CD4-positive, alpha-beta memory T cell (primary cell): ENCODE results near the gene EIF2D. TPM values are rescaled to one million over a fixed set of nuclear protein-coding genes. Genes with fewer than 3 reads are reported as not detected.

Experiments
- CTCF ChIA-PET: fragments of 350-600 bp; sonication (Branson Sonifier 250); formaldehyde crosslinking; loops from one replicate; lab custom pipeline; 2021; ENCODE audit warnings: inconsistent platforms; ENCODE audit not compliant: partially characterized antibody; lab: Charles Lee
- POLR2A ChIA-PET: fragments of 350-600 bp; sonication (Branson Sonifier 250); formaldehyde crosslinking; loops from one replicate; lab custom pipeline; 2021; ENCODE audit not compliant: partially characterized antibody; lab: Charles Lee
- DNase-seq, 5 donors: peaks; one replicate each; pipeline versions ENCODE4 v3.0.0 to v3.0.0-alpha.2; 2020 to 2022; ENCODE audit warnings: mixed read lengths in 1 of 5
- H3K27ac ChIP-seq: one replicate; pipeline ENCODE4 v1.7.0; 2013; ENCODE audit warnings: low read depth, low read length
- H3K27me3 ChIP-seq: 2 replicates; pipeline ENCODE4 v1.7.0; 2013; ENCODE audit warnings: mild to moderate bottlenecking, low read length, moderate library complexity; ENCODE audit not compliant: insufficient read depth
- H3K36me3 ChIP-seq: 2 replicates; pipeline ENCODE4 v1.7.0; 2013; ENCODE audit warnings: mild to moderate bottlenecking, low read length, moderate library complexity; ENCODE audit not compliant: insufficient read depth
- H3K4me1 ChIP-seq: 2 replicates; pipeline ENCODE4 v1.7.0; 2013; ENCODE audit warnings: mild to moderate bottlenecking, low read length, moderate library complexity; ENCODE audit not compliant: insufficient read depth
- H3K4me3 ChIP-seq, 2 donors: one replicate each; pipeline ENCODE4 v1.7.0; 2013; ENCODE audit warnings: low read length in 2 of 2, mild to moderate bottlenecking in 1 of 2
- H3K9me3 ChIP-seq, 2 donors: one replicate each; pipeline ENCODE4 v1.7.0; 2013; ENCODE audit warnings: low read length in 2 of 2, control low read depth in 1 of 2; ENCODE audit not compliant: control insufficient read depth in 1 of 2
- H3K27ac Mint-ChIP-seq, 7 donors: one replicate each; pipeline ENCODE4 v1.8.0; 2020 to 2021; ENCODE audit warnings: mixed read lengths in 7 of 7, mild to moderate bottlenecking in 6 of 7, inconsistent platforms in 3 of 7, moderate library complexity in 3 of 7
- H3K27me3 Mint-ChIP-seq, 2 donors: one replicate each; pipeline ENCODE4 v1.8.0; 2020 to 2021; ENCODE audit warnings: mixed read lengths in 2 of 2
- H3K36me3 Mint-ChIP-seq, 2 donors: one replicate each; pipeline ENCODE4 v1.8.0; 2020 to 2021; ENCODE audit warnings: mixed read lengths in 2 of 2, inconsistent platforms in 1 of 2, mild to moderate bottlenecking in 1 of 2
- H3K4me1 Mint-ChIP-seq, 4 donors: one replicate each; pipeline ENCODE4 v1.8.0; 2020 to 2021; ENCODE audit warnings: mixed read lengths in 4 of 4, mild to moderate bottlenecking in 1 of 4
- H3K4me3 Mint-ChIP-seq, 8 donors: one replicate each; pipeline ENCODE4 v1.8.0; 2020 to 2021; ENCODE audit warnings: mixed read lengths in 8 of 8, mild to moderate bottlenecking in 7 of 8, moderate library complexity in 6 of 8, inconsistent platforms in 3 of 8
- H3K9me3 Mint-ChIP-seq, 8 donors: one replicate each; pipeline ENCODE4 v1.8.0; 2020 to 2021; ENCODE audit warnings: mixed read lengths in 8 of 8, mild to moderate bottlenecking in 5 of 8, inconsistent platforms in 3 of 8, moderate library complexity in 1 of 8
- intact Hi-C: fragments of 100-400 bp; cut with micrococcal nuclease; formaldehyde crosslinking; loops from one replicate; pipeline ENCODE4 v1.15.1; 2023
- polyA plus RNA-seq, 2 donors: library from polyadenylated mRNA; unstranded; fragments of 300-500 nt; fragmentation: Illumina TruSeq; gene quantifications; one replicate each; pipeline ENCODE4 v1.2.3, GENCODE V29; 2021
- total RNA-seq, 2 experiments: library from RNA; stranded (reverse); gene quantifications; one replicate each; pipeline ENCODE4 v1.2.3, GENCODE V29; 2021

EIF2D gene
- total and polyA plus RNA-seq, 4 experiments from 2014 or later, result 33.5 to 54.5 (median 46.2) TPM

DNA sequence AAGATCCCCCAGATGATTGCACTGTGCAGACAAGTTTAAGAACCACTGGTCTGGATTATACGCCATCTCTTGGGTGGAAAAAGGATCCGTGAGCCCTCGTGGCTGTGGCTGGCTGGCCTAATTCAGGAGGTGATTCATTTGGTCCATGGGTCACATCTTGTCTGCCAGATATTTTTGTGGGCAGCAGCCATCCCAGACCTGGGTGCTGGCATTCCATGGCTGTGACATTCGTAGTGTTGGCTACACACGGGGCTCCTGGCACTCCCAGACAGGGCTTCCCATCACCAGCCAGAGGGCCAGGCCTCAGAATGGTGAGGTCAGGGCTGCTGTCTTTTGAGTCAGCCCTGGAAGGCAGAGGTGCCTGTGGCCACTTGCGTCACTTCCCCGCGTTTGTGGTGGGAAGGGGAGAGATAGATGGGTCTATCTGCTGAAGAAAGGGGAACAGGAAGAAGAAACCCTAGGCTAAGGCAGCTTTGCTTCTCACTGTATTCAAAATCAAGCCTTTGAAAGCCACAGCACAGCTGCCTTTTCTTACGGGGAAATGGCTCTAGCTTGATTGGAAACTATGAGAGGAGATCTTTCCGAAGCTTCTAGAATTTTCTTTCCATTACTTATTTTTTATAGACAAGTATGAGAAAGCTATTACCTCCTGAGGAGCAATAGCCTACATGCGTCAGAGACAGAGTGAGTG, 32.4 kb downstream of the EIF2D start:
- peaks cover 27% of the 10 kb centered on the region for H3K36me3 ChIP-seq
- Mint-ChIP-seq H3K27ac (peak overlapping the region; percentile 93 to 99 (median 97)), H3K9me3 (peaks cover 0 to 5% (median 0%) of the 10 kb centered on the region in 8 donors), H3K4me3 (peak overlapping the region; percentile 62 to 86 (median 78)), H3K27me3 (no peaks in the 10 kb centered on the region), H3K4me1 (peaks cover 79 to 94% (median 87%) of the 10 kb centered on the region in 4 donors), H3K36me3 (peaks cover 35 to 72% of the 10 kb centered on the region in 2 donors)
- H3K27me3 ChIP-seq, result no peaks in the 10 kb centered on the region
- H3K9me3 ChIP-seq, result no peaks in the 10 kb centered on the region
- POLR2A ChIA-PET, result interaction anchor here (0.9 to 19.2 kb wide), 8 partner anchors 20 to 115 kb away, joined by 3 to 786 read pairs (median 4); partner anchors contain the start of genes DYRK3, IKBKE and RASSF5
- intact Hi-C loops, result loop anchor here (1.0 kb wide), 1 partner anchor 24 kb away; no protein-coding TSS in a partner anchor
- H3K27ac ChIP-seq, result peak overlapping the region; percentile 89
- DNase-seq, result peak; percentile 81 to 98 (median 83)
- peaks cover 99% of the 10 kb centered on the region for H3K4me1 ChIP-seq
- peak overlapping the region; percentile 11 to 37 for H3K4me3 ChIP-seq
- CTCF ChIA-PET, result interaction anchor here (0.5 to 18.9 kb wide), 16 partner anchors 8 to 117 kb away, joined by 3 to 550 read pairs (median 4); partner anchors contain the start of genes DYRK3 and EIF2D

DNA sequence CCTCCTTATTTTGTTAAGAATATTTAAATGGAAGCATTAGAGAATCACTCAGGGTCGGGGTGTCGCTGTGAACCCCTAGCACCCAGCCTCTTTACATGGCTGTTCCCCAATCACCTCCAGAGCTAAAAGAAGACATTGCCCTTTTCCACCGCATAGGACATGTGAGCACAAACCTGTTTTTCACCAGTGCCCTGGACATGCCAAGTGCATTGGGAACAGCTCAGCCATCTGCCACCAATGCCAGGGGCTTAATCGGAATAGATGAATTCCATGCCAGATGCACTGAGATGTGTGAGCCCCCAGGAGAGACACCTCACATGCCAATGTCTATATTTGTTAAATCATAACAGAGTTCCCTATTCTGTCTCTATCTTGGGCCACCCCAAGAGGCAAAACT, 33.3 kb downstream of the EIF2D start:
- H3K27me3 Mint-ChIP-seq, result no peaks in the 10 kb centered on the region
- Histone ChIP-seq H3K27ac (peak overlapping the region; percentile 89), H3K36me3 (peaks cover 17% of the 10 kb centered on the region), H3K27me3 (no peaks in the 10 kb centered on the region), H3K9me3 (no peaks in the 10 kb centered on the region), H3K4me3 (peak overlapping the region in 1 of 2 donors; percentile 37), H3K4me1 (peaks cover 100% of the 10 kb centered on the region)
- H3K9me3 Mint-ChIP-seq, result peaks cover 0 to 5% (median 0%) of the 10 kb centered on the region in 8 donors
- H3K4me3 Mint-ChIP-seq, result peak overlapping the region in 7 of 8 donors; percentile 62 to 86 (median 76)
- POLR2A ChIA-PET, result interaction anchor here (1.5 to 19.2 kb wide), 4 partner anchors 19 to 109 kb away, joined by 3 to 786 read pairs (median 43); partner anchors contain the start of gene IKBKE
- intact Hi-C loops, result no loop called here
- CTCF ChIA-PET, result interaction anchor here (1.3 to 18.9 kb wide), 8 partner anchors 10 to 149 kb away, joined by 3 to 550 read pairs (median 74); partner anchors contain the start of gene EIF2D
- DNase-seq, result no peak
- peak overlapping the region; percentile 93 to 99 (median 97) for H3K27ac Mint-ChIP-seq
- peaks cover 86 to 100% (median 94%) of the 10 kb centered on the region in 4 donors for H3K4me1 Mint-ChIP-seq
- H3K36me3 Mint-ChIP-seq, result peaks cover 33 to 68% of the 10 kb centered on the region in 2 donors

DNA sequence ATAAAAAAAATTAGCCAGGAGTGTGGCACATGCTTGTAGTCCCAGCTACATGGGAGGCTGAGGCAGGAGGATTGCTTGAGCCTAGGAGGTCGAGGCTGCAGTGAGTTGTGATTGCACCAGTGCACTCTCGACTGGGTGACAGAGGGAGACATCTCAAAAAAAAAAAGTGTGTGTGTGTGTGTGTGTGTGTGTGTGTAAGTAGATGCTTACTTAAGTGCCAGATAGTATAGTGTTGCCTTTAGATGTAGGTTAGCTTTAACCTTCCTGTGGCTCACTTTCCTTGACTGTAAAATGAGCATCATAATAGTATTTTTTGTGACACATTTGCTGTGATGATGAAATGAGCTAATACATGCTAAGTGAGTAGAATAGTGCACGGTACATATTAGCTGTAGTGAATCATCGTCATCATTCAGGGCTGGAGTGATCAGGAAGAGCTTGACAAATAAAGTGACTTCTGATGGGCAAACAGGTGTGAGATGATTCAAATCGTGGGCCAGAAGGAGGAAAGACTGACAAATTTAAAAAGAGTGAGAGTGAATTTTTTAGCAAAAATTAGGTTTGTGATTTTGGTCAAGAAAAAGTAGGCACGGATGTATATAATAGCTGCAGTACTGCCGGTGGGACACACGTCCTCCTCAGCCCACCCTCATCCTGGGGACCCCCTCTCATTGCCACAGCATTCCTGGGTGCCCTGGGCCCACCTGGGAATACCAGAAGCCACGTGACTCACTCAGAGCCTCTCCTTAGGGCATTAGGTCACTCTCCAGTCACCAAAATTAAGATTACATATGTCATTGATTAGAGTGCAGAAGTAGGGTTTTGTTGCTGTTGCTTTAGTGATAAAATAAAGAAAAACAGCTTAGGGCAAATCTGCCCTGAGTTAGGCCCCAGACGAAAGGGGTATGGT, 33.9 kb downstream of the EIF2D start:
- H3K27me3 Mint-ChIP-seq, result no peaks in the 10 kb centered on the region
- H3K27me3 ChIP-seq, result no peaks in the 10 kb centered on the region
- POLR2A ChIA-PET, result interaction anchor here (1.0 to 19.2 kb wide), 4 partner anchors 18 to 108 kb away, joined by 3 to 786 read pairs (median 43); partner anchors contain the start of gene IKBKE
- CTCF ChIA-PET, result interaction anchor here (1.1 to 18.9 kb wide), 8 partner anchors 11 to 150 kb away, joined by 3 to 550 read pairs (median 70); partner anchors contain the start of gene EIF2D
- intact Hi-C loops, result no loop called here
- peak overlapping the region; percentile 89 for H3K27ac ChIP-seq
- DNase-seq, result peak in 3 of 5 donors; percentile 21 to 84 (median 34)
- H3K4me1 ChIP-seq, result peaks cover 100% of the 10 kb centered on the region
- H3K36me3 ChIP-seq, result peaks cover 12% of the 10 kb centered on the region
- H3K36me3 Mint-ChIP-seq, result peaks cover 31 to 68% of the 10 kb centered on the region in 2 donors
- peak overlapping the region; percentile 93 to 99 (median 97) for H3K27ac Mint-ChIP-seq
- H3K4me3 Mint-ChIP-seq, result peak overlapping the region; percentile 59 to 85 (median 76)
- H3K9me3 ChIP-seq, result no peaks in the 10 kb centered on the region
- peaks cover 0 to 5% (median 0%) of the 10 kb centered on the region in 8 donors for H3K9me3 Mint-ChIP-seq
- H3K4me1 Mint-ChIP-seq, result peaks cover 87 to 100% (median 94%) of the 10 kb centered on the region in 4 donors
- H3K4me3 ChIP-seq, result peak overlapping the region in 1 of 2 donors; percentile 6

DNA sequence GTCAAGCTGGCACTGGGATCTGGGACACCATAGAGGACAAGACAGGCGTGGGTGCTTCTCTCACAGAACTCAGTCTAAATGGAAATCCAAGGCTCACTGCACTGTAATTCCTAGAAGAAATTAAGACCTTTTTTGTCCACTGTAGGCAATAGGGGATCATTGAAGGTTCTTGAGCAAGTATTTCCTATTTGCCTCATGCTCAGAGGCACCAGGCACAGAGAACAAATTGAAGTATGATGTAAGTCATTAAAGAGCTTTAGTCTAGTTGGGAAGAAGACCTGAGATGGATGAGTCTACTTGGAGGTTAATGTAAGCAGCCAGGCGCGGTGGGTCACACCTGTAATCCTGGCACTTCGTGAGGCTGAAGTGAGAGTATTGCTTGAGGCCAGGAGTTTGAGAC, 34.6 kb downstream of the EIF2D start:
- no peaks in the 10 kb centered on the region for H3K27me3 ChIP-seq
- peak overlapping the region in 7 of 8 donors; percentile 53 to 85 (median 76) for H3K4me3 Mint-ChIP-seq
- POLR2A ChIA-PET, result interaction anchor here (1.0 to 19.2 kb wide), 3 partner anchors 17 to 108 kb away, joined by 4 to 786 read pairs (median 82); no protein-coding TSS in a partner anchor
- no peak overlapping the region for H3K4me3 ChIP-seq
- peaks cover 87 to 100% (median 94%) of the 10 kb centered on the region in 4 donors for H3K4me1 Mint-ChIP-seq
- H3K27ac ChIP-seq, result peak overlapping the region; percentile 89
- H3K4me1 ChIP-seq, result peaks cover 100% of the 10 kb centered on the region
- no peaks in the 10 kb centered on the region for H3K27me3 Mint-ChIP-seq
- H3K36me3 Mint-ChIP-seq, result peaks cover 38 to 68% of the 10 kb centered on the region in 2 donors
- H3K27ac Mint-ChIP-seq, result peak overlapping the region; percentile 93 to 99 (median 97)
- CTCF ChIA-PET, result interaction anchor here (1.1 to 18.9 kb wide), 7 partner anchors 12 to 151 kb away, joined by 3 to 550 read pairs (median 132); partner anchors contain the start of gene EIF2D
- H3K9me3 ChIP-seq, result no peaks in the 10 kb centered on the region
- no peak for DNase-seq
- intact Hi-C loops, result no loop called here
- peaks cover 12% of the 10 kb centered on the region for H3K36me3 ChIP-seq
- H3K9me3 Mint-ChIP-seq, result peaks cover 0 to 5% (median 0%) of the 10 kb centered on the region in 8 donors

DNA sequence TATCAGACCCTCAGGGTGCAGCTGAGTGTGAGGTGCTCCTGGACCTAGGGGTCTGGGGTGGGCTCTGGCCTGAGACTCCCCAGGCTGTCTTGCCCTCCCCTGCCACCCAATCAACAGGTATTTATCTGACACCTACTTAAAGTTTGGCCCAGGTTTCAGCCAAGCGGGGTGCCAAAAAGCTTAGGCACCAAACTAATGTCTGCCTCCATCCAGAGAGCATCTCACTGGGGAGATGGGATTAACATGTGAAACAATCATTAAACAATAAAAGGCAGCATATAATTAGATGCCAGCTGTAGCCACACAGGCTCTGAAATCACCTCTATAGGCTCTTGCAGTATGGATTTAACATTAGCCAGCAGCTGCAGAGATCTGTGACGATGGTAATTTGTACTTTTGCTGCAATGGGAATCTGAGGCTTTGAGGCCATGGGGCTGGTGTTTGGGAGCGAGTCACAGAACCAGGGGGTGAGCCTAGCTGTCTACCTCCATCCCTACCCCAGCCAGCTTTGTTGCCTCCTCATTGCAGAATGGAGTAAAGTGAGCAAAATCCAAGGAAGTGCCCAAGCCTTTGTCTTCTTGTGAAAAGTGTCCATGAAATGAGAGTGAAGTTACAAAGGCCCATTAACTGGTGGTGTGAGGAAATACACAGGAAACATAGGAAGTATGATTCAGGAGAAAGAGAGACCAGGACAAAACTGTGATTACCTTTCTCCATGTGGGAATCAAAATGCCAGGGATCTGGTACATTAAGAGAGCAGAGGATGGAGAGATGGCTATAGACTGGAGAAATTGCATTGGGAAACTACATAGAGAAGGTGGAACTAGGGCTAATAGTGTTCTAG, 36.1 kb downstream of the EIF2D start:
- Mint-ChIP-seq H3K4me3 (peak overlapping the region; percentile 63 to 85 (median 77)), H3K9me3 (peaks cover 0 to 5% (median 0%) of the 10 kb centered on the region in 8 donors), H3K27me3 (no peaks in the 10 kb centered on the region), H3K4me1 (peaks cover 85 to 100% (median 95%) of the 10 kb centered on the region in 4 donors), H3K27ac (peak overlapping the region; percentile 93 to 99 (median 97)), H3K36me3 (peaks cover 43 to 73% of the 10 kb centered on the region in 2 donors)
- Histone ChIP-seq H3K27ac (peak overlapping the region; percentile 89), H3K4me3 (peak overlapping the region; percentile 1 to 35), H3K4me1 (peaks cover 100% of the 10 kb centered on the region), H3K36me3 (peaks cover 25% of the 10 kb centered on the region), H3K9me3 (no peaks in the 10 kb centered on the region), H3K27me3 (no peaks in the 10 kb centered on the region)
- DNase-seq, result no peak
- ChIA-PET CTCF (interaction anchor here (1.4 to 18.9 kb wide), 8 partner anchors 8 to 37 kb away, joined by 3 to 550 read pairs (median 24); no protein-coding TSS in a partner anchor), POLR2A (interaction anchor here (1.1 to 19.2 kb wide), 6 partner anchors 16 to 106 kb away, joined by 3 to 786 read pairs (median 8); partner anchors contain the start of genes EIF2D and IKBKE)
- intact Hi-C loops, result loop anchor here (1.0 kb wide), 1 partner anchor 13 kb away; no protein-coding TSS in a partner anchor
